A204.1 (cell line): ENCODE measurements around the gene GGCT.
"Not testable (repeated sequence)": the region's sequence is repeated elsewhere in the genome, so short reads cannot be mapped to it uniquely, and the experiment has no call there.

ENCODE experiments used
- FAIRE-seq: peaks from 2 replicates; lab custom pipeline; 2012; peaks lifted over from hg19 to GRCh38; lab: Jason Lieb, UNC

GGCT gene

GRCh38 chr7:30504301-30505173 is at the start of gene GGCT:
Gene GGCT, minus strand, starts transcription at chr7:30504829. Its CDS starts 120 bp downstream, at chr7:30504709.
- FAIRE-seq: peak; percentile 97

GRCh38 chr7:30553546-30553945 is 48.9 kb upstream of the GGCT start:
- FAIRE-seq: no peak

GRCh38 chr7:30553141-30553540 is 48.5 kb upstream of the GGCT start:
- no peak for FAIRE-seq

- FAIRE-seq: no peak
Observed at GRCh38 chr7:30552330-30552729, 47.7 kb upstream of the GGCT start.

GRCh38 chr7:30549931-30550493 is 45.4 kb upstream of the GGCT start:
- no peak for FAIRE-seq

- peak; percentile 76 for FAIRE-seq
Observed at GRCh38 chr7:30548845-30549244, 44.2 kb upstream of the GGCT start.

GRCh38 chr7:30546596-30546995 is 42.0 kb upstream of the GGCT start:
- FAIRE-seq: no peak

- no peak for FAIRE-seq
Observed at GRCh38 chr7:30545791-30546555, 41.3 kb upstream of the GGCT start.

GRCh38 chr7:30543813-30544525 is 39.3 kb upstream of the GGCT start:
- FAIRE-seq: no peak

- FAIRE-seq: not testable (repeated sequence)
Observed at GRCh38 chr7:30543115-30543514, 38.5 kb upstream of the GGCT start.

GRCh38 chr7:30533886-30534285 is 29.3 kb upstream of the GGCT start:
- no peak for FAIRE-seq

GRCh38 chr7:30531286-30531685 is 26.7 kb upstream of the GGCT start:
- no peak for FAIRE-seq

- FAIRE-seq: no peak
Observed at GRCh38 chr7:30530373-30530772, 25.7 kb upstream of the GGCT start.

- no peak for FAIRE-seq
Observed at GRCh38 chr7:30528779-30529178, 24.1 kb upstream of the GGCT start.

GRCh38 chr7:30527297-30527696 is 22.7 kb upstream of the GGCT start:
- not testable (repeated sequence) for FAIRE-seq

- FAIRE-seq: no peak
Observed at GRCh38 chr7:30526163-30526562, 21.5 kb upstream of the GGCT start.

GRCh38 chr7:30525429-30525828 is 20.8 kb upstream of the GGCT start:
- FAIRE-seq: no peak

GRCh38 chr7:30524545-30524944 is 19.9 kb upstream of the GGCT start:
- no peak for FAIRE-seq

GRCh38 chr7:30523466-30523865 is 18.8 kb upstream of the GGCT start:
- no peak for FAIRE-seq

- no peak for FAIRE-seq
Observed at GRCh38 chr7:30522159-30522558, 17.5 kb upstream of the GGCT start.

GRCh38 chr7:30521532-30521931 is 16.9 kb upstream of the GGCT start:
- no peak for FAIRE-seq

- no peak for FAIRE-seq
Observed at GRCh38 chr7:30519122-30519521, 14.5 kb upstream of the GGCT start.
